A204.1 (cell line): ENCODE data around the gene SARNP.
"Not testable (repeated sequence)": the region's sequence is repeated elsewhere in the genome, so short reads cannot be mapped to it uniquely, and the experiment has no call there.

Experiments used
- FAIRE-seq: peaks from 2 replicates; lab custom pipeline; 2012; peaks lifted over from hg19 to GRCh38; lab: Jason Lieb, UNC

Gene SARNP

GRCh38 chr12:55839345-55840140 is 22.0 kb upstream of the SARNP start:
- no peak for FAIRE-seq

DNA sequence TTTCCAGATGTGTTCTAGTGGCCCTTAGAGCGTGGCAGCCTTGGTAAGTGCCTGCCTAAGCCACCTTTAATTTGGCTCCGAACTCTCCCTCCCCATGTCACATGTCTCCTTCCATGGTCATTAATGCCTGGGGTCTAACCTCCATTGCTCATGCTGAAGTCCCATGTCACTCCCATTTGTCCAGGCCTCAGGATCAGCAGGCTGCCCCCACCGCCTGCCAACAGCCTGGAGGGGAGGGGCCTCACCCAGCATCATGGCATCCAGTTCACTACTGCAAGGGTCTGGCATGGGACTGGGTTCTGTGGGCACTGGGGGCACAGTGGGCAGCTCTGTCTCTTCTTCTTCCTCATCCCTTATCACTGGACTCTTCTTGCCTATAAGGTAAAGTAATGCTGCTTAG is 20.8 kb upstream of the SARNP start:
- FAIRE-seq, result no peak

- FAIRE-seq, result not testable (repeated sequence)
Observed at GRCh38 chr12:55834400-55834799, 16.9 kb upstream of the SARNP start.

DNA sequence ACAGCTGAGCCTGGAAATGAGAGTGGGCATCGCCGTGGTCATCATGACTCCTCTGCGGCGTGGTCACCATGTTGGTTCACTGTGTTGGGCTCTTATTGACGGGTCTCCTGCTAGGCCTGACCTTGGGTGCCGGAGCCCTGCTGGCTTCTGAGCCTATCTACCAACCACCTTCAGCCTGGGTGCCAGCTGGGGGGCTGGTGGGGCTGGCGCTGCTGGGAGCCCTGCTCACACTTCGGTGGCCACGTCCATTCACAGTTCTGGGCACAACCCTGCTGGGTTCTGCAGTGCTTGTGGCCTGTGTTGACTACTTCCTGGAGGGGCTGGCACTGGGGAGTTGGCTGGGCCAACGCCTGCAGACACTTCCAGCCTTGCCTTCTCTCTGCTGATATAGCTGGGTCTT is 15.5 kb upstream of the SARNP start:
- FAIRE-seq, result no peak

DNA sequence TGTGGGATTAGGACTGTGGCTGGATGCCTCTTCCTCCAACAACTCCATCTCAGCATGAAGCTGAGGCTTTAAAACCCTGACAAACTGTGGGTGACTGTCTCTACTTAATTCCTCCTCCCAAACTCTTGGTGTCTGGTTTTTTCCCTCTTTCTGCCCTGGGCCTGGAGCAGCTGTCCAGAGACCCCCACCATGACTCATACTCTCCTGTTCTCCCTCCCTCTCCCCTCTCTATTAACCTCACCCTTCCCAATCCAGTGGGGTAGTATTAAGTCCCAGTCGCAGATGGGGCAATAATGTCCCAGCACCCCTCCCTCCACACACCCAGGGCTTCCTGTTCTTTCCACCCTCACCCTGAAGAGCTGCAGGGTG is 13.9 kb upstream of the SARNP start:
- no peak for FAIRE-seq

DNA sequence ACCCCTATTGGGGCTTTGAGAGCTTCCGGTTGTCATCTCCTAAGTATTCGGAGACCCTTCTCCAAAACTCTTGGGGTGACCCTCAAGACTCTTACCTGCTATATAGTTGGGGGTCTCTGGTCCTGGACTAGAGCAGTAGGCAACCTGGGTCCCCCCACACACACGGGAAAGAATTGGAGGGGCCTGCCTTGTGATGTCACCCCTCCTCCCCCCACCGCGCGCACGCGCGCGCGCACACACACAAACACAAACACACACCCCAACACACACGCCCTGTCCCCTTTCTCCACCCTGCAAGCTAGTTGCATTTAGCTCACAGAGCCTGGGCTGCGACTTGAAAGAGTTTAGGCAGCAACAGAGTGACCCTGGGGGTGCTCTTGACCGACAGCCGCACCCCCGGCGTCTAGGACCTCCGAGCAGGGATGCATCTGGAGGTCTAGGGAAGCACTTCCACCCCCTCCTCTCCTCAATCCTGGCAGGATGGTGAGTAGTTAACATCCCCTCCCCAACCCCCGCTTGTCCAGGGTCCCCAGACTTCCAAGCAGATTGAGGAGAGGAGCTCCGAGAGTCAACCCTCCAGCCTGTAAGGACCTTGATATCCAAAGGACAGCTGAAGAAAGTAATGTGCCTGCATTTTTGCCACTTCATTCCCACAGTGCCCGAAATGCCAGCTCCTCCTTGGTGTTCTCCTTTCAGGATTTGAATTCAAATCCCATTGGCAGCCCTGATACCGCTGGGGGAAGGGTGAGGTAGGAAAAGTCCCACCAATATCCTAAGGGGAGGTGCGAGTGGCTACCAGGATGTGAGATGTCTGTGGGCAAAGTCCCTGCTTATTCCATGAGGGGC is 13.3 kb upstream of the SARNP start:
- no peak for FAIRE-seq

GRCh38 chr12:55829967-55830600 is 12.6 kb upstream of the SARNP start:
- FAIRE-seq, result no peak

DNA sequence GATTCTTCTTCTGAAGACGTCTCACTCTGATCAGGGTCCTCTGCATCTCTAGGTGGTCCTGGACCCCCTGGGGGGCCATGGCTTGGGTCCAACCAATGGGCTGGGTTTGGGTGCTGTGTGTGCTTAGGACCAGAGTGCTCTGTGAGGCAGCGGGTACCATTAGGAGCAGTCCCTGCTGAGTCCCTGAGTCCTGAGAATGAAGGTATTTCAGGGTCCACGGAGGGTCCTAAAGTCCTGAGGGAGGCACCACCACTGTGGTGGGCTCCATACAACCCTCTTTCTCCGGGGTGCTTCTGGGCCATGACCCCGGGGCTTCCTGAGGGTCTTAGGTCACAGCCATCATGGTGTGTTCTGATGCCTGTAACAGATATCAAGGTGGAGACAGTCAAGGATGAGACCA is 10.8 kb upstream of the SARNP start:
- no peak for FAIRE-seq

DNA sequence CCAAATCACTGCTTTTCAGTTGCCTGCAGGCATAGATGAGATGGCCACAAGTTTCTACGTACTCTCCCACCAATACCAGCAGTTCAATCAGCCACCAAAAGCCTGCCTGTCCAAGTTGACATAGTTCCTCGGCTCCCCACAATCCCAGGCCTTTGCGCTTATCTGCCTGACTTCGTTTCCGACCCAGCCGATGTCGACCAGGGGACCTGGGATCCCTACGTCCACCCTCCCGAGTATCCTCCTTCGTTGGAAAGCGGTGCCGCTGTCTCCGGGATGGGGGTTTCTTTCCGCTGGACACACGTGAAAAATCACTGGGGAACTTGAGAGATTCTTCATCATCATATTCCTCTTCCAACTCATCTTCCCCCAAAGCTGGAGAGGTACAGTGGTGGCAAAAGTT is 10.3 kb upstream of the SARNP start:
- FAIRE-seq, result no peak

DNA sequence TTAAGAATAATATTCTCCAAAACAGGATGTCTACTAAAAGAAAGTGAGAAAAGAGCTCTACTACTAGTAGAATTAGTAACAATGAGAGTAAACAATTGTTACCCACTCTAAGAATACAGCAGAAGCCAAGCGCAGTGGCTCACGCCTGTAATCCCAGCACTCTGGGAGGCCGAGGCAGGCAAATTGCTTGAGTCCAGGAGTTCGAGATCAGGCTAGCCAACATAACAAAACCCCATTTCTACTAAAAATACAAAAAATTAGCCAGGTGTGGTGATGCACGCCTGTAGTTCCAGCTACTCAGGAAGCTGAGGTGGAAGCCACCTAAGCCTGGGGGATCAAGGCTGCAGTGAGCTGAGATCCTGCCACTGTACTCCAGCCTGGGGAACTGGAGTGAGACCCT is 7.2 kb upstream of the SARNP start:
- FAIRE-seq, result no peak

GRCh38 chr12:55823419-55823818 is 5.9 kb upstream of the SARNP start:
- no peak for FAIRE-seq

DNA sequence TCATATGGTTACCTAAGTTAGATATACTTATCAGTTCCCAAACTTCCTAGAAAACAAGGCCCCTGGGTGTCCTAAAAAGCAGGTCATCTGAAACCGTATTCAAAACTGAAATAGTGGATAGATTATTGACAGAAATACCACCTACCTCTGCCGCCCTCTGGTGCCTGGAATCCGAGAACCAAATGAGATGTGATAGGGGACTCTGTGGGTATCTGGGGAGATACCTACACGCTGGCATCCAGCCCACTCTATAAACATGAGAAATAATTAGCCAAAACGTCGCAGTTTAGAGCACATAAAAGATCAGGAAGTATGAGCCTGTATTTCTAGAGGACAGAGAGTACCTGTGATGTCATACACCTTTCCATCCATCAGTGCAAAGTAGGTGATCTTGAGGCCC is 4.7 kb upstream of the SARNP start:
- no peak for FAIRE-seq

DNA sequence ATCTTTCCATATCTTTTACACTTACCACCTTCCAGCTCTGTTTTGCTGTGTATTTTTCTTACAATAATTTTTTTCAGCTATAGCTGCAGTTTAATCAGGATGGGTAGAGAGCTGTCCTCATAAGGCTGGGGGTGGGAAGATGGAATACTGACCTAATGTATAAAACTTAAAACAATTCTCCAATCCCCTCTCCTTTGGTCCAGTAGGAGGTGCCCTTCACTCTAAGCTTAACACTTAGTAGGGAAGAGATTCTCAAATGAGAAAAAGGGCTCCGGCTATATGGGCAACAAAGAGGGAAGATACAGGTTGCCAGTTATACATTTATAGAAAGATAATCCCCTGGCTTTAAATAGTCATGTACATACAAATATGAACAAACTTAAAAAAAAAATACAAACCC is 3.2 kb upstream of the SARNP start:
- no peak for FAIRE-seq

DNA sequence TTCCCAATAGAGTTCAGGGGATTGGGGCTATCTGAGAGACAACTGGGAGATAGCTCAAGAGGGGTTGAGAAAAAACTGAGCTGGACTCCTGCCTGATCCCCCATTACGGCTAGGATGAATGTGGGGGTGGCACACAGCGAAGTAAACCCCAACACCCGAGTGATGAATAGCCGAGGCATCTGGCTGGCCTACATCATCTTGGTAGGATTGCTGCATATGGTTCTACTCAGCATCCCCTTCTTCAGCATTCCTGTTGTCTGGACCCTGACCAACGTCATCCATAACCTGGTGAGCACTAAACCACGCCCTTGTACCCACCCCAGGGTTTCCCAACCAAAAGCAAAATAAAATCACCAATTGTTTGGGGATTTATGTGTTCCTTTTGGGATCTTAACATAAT is 1.4 kb upstream of the SARNP start:
- FAIRE-seq, result no peak

- FAIRE-seq, result no peak
Observed at GRCh38 chr12:55818140-55818728, 710 bp upstream of the SARNP start.

DNA sequence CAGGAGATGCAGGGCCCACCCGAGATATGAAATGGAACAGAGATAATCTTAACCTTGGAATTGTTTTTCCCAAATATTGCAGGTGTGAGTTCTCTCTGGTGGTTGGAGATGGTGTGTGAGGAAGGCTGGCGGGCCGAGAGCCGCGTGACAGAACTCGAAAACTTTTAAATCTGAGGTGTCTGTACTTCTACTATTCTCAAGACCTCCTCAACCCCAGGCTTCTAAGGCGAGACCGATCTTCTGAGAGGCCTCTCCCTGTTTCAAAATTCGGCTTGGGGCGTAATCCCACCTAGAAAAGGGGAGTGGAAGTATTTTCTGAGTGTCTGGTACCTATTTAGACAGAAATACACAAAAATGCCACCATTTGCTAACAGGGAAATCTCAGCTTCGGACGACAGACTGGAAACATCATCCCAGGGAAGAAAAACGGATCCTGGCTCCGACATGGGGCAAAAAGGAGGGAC is 611 bp downstream of the SARNP start:
- FAIRE-seq, result no peak

DNA sequence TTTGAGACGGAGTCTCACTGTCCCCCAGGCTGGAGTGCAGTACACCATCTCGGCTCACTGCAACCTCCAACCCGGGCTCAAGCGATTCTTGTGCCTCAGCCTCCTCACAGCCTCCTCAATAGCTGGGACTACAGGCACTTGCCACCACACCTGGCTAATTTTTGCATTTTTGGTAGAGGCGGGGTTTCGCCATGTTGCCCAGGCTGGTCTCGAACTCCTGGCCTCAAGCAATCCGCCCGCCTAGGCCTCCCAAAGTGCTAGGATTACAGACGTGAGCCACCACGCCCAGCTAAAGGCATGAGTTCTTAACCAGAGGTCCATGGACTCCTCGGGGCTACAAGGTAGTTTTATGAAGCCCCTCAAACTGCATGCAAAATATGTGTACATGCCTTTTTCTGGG is 2.1 kb downstream of the SARNP start:
- FAIRE-seq, result no peak

DNA sequence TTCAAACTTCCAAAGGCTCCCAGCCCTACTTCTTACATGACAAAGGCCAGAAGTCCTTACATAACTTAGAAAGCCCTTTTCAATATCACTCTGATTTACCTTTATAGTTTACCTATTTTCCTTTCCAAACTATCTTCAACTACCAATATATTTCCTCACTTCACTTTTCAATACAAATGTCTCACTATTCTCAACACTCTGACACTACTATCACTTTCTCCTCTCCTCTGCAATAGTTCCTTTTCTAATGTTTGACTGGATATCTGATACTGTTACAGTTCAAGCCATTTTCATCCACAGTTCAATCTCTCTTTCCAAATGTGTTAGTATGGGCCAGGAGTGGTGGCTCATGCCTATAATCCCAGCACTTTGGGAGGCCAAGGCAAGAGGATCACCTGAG is 3.3 kb downstream of the SARNP start:
- no peak for FAIRE-seq

DNA sequence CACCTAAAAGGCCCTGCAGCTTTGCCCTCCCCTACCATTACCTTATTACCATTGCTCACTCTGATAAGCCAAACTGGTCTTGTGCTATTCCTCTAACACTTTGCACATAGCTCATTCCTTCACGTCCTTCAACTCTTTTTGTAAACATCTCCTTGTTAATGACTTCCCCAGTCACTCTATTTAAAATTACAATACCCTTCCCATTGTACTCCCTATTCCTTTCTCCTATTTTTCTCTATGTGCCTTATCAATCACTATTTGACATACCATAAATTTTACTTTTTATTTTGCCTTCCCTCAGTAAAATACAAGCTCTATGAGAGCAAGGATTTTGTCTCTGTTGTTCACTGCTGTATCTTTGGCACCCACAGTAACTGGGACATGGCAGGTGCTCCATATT is 5.4 kb downstream of the SARNP start:
- no peak for FAIRE-seq

DNA sequence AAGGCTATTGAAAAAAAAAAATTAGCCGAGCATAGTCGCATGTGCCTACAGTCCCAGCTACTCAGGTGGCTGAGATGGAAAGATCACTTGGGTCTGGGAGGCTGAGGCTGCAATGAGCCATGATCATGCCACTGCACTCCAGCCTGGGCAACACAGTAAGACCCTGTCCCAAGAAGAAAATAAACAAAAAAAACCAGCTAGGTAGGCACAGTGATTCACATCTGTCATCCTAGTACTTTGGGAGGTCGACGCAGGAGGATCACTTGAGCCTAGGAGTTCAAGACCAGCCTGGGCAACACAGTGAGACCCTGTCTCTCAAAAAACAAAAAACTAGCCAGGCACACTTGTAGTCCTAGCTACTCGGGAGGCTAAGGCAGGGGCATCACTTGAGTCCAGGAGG is 8.2 kb downstream of the SARNP start:
- FAIRE-seq, result no peak

- no peak for FAIRE-seq
Observed at GRCh38 chr12:55806982-55807381, 10.5 kb downstream of the SARNP start.

DNA sequence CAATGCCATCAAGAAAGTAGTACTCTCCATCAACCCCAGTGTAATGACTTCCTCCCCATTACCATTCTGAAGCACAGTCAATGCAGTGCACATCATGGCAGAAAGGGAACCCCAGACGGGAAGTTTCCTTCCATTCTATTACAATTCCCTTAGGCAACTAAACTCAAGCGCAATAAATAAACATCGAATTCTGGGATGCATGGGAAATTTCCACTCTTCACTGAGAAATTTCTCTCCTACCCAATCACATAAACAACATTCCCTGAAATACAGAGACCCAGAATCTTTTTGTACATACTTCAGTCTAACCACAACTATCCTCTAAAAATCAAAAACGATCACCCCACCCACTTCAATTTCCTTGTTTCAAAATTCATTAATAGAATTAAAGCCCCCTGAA is 20.0 kb downstream of the SARNP start:
- FAIRE-seq, result no peak

DNA sequence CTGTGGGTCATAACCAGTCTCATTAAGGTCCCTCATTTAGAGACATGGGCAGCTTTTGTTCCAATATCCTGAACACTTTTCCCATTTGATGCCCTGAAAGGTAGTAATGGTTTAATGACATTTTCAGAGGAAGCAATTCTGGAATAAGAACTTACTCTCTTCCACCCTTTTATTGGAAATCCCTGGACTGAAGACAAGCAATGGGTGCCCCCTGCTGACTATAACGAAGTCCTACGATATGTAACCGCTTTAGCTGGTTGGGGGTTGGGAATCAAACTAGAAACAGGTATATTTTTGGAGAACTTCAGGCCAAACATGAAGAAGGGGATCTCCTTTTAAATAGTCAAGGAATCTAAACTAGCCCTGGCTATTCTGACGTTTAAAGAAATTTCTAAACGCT is 20.5 kb downstream of the SARNP start:
- FAIRE-seq, result peak; percentile 32
